ENCODE results near the gene RAB42.

The RAB42 gene

DNA sequence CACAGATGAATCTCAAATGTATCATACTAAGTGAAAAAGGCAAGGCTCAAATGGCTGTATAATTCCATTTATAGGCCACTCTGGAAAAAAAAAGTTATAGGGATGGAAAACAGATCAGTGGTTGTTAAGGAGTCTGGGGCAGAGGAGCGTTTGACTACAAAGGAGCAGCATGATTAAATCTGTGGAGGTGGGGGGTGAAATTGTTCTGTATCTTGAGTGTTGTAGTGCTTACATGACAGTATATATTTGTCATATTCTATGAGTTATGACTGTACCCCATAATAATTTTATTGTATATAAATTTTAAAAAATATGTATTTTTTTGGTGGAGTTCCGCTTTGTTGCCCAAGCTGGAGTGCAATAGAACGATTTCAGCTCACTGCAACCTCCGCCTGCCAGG, 40.5 kb downstream of the RAB42 start:
- Histone ChIP-seq H3F3A (ENCODE audit: insufficient read depth) (no peaks in the 10 kb centered on the region), H2AFZ (ENCODE audit: low read depth, low read length, severe bottlenecking) (no peak overlapping the region), H3K36me3 (ENCODE audit: low read length) (no peaks in the 10 kb centered on the region), H3K4me2 (ENCODE audit: low read depth, low read length, poor library complexity, severe bottlenecking) (no peak overlapping the region), H3K27ac (ENCODE audit: low read depth, low read length) (no peak overlapping the region), H3K9me2 (replicated peaks; ENCODE audit: insufficient read depth, low read length) (no peaks in the 10 kb centered on the region), H3K9me3 (ENCODE audit: insufficient read depth, low read length) (no peaks in the 10 kb centered on the region), H3K9ac (ENCODE audit: low read length) (no peak overlapping the region), H4K20me1 (ENCODE audit: low read depth, low read length) (no peaks in the 10 kb centered on the region), H3K79me2 (ENCODE audit: insufficient read depth, low read length) (0 out of 2 replicates have a peak, but pooled peaks cover 3% of the 10 kb centered on the region), H3K4me3 (ENCODE audit: insufficient read depth, low read length, poor library complexity, severe bottlenecking) (no peak overlapping the region), H3K27me3 (ENCODE audit: low read length) (no peaks in the 10 kb centered on the region)
- TF ChIP-seq EZH2phosphoT487 (conservative IDR thresholded peaks at IDR 0.05; ENCODE audit: low read length): no peak
- TF ChIP-seq, protein P1, sequence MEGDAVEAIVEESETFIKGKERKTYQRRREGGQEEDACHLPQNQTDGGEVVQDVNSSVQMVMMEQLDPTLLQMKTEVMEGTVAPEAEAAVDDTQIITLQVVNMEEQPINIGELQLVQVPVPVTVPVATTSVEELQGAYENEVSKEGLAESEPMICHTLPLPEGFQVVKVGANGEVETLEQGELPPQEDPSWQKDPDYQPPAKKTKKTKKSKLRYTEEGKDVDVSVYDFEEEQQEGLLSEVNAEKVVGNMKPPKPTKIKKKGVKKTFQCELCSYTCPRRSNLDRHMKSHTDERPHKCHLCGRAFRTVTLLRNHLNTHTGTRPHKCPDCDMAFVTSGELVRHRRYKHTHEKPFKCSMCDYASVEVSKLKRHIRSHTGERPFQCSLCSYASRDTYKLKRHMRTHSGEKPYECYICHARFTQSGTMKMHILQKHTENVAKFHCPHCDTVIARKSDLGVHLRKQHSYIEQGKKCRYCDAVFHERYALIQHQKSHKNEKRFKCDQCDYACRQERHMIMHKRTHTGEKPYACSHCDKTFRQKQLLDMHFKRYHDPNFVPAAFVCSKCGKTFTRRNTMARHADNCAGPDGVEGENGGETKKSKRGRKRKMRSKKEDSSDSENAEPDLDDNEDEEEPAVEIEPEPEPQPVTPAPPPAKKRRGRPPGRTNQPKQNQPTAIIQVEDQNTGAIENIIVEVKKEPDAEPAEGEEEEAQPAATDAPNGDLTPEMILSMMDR (IDR thresholded peaks at IDR 0.05; ENCODE audit: insufficient read depth, low read length, poor library complexity, severe bottlenecking): no peak

DNA sequence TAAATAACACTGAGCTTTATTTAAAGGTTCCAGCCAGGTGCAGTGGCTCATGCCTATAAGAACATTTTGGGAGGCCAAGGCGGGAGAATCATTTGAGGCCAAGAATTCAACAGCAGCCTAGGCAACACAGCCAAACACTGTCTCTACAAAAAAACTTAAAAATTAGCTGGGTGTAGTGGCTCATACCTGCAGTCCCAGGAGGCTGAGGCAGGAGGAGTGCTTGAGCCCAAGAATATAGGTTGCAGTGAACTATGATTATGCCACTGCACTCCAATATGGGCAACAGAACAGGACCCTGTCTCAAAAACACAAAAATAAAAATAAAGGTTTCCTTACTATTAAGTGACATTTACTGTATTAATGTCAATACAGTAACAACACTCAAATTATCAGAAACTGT, 48.7 kb downstream of the RAB42 start:
- H3K79me2 ChIP-seq (ENCODE audit: insufficient read depth, low read length): peaks cover 35% of the 10 kb centered on the region
- no peak overlapping the region for H3K27ac ChIP-seq (ENCODE audit: low read depth, low read length)
- H3K4me2 ChIP-seq (ENCODE audit: low read depth, low read length, poor library complexity, severe bottlenecking): peak overlapping the region; percentile 77
- no peak overlapping the region for H3K4me3 ChIP-seq (ENCODE audit: insufficient read depth, low read length, poor library complexity, severe bottlenecking)
- H3F3A ChIP-seq (ENCODE audit: insufficient read depth): peaks cover 15% of the 10 kb centered on the region
- no peaks in the 10 kb centered on the region for H3K9me3 ChIP-seq (ENCODE audit: insufficient read depth, low read length)
- no peaks in the 10 kb centered on the region for H4K20me1 ChIP-seq (ENCODE audit: low read depth, low read length)
- H3K9me2 ChIP-seq (replicated peaks; ENCODE audit: insufficient read depth, low read length): no peaks in the 10 kb centered on the region
- no peaks in the 10 kb centered on the region for H3K27me3 ChIP-seq (ENCODE audit: low read length)
- no peaks in the 10 kb centered on the region for H3K36me3 ChIP-seq (ENCODE audit: low read length)
- 0 out of 2 replicates have a peak overlapping the region, but pooled peaks have one; percentile 96 for H3K9ac ChIP-seq (ENCODE audit: low read length)
- no peak overlapping the region for H2AFZ ChIP-seq (ENCODE audit: low read depth, low read length, severe bottlenecking)
- TF ChIP-seq, protein P1 (IDR thresholded peaks at IDR 0.05; ENCODE audit: insufficient read depth, low read length, poor library complexity, severe bottlenecking): no peak
- no peak for TF ChIP-seq EZH2phosphoT487 (conservative IDR thresholded peaks at IDR 0.05; ENCODE audit: low read length)

DNA sequence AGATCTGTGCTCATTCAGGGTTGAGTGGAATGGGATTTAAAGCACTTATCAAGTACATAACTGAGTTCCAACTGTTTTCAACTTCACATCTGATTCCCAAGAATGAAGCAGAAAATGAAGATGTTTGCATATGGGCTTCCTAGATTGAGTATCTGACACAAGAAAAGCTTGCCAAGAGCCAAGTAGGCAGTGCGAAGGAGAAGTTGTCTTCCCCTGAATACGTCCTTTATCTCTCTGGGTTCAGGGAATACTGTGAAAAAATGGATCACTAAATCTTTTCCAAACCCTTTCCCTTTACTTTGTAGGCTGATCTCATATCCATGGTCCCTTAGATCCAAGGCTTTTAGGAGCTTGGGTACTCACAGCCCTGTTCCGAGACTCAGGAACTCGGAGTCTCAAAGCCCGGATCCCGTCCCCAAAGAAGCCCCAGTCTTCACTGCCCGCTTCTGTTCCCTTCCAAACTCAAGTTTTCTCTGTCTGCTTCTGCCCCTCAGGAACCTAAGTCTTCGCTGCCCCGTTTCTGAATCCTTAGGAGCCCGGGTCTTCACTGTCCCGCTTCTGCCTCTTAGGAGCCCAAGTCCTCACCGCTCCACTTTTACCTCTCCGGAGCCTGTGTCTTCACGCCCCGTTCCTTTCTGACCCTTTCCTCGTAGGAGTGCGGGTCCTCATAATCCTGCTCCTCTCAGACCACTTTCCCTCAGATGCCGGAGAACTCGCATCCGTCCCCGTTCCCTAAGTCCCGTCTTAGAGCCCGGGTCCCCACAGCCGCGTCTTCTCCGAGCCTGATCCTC, 50.2 kb downstream of the RAB42 start:
- TF ChIP-seq, protein P1 (IDR thresholded peaks at IDR 0.05; ENCODE audit: insufficient read depth, low read length, poor library complexity, severe bottlenecking): no peak
- no peak for TF ChIP-seq EZH2phosphoT487 (conservative IDR thresholded peaks at IDR 0.05; ENCODE audit: low read length)
- no peaks in the 10 kb centered on the region for H3K27me3 ChIP-seq (ENCODE audit: low read length)
- H3K9me2 ChIP-seq (replicated peaks; ENCODE audit: insufficient read depth, low read length): no peaks in the 10 kb centered on the region
- no peaks in the 10 kb centered on the region for H4K20me1 ChIP-seq (ENCODE audit: low read depth, low read length)
- peaks cover 35% of the 10 kb centered on the region for H3K79me2 ChIP-seq (ENCODE audit: insufficient read depth, low read length)
- no peaks in the 10 kb centered on the region for H3K36me3 ChIP-seq (ENCODE audit: low read length)
- peak overlapping the region; percentile 73 for H2AFZ ChIP-seq (ENCODE audit: low read depth, low read length, severe bottlenecking)
- peak overlapping the region; percentile 56 for H3K27ac ChIP-seq (ENCODE audit: low read depth, low read length)
- H3K4me3 ChIP-seq (ENCODE audit: insufficient read depth, low read length, poor library complexity, severe bottlenecking): peak overlapping the region; percentile 74
- peak overlapping the region; percentile 77 for H3K4me2 ChIP-seq (ENCODE audit: low read depth, low read length, poor library complexity, severe bottlenecking)
- H3F3A ChIP-seq (ENCODE audit: insufficient read depth): peaks cover 17% of the 10 kb centered on the region
- peak overlapping the region; percentile 96 for H3K9ac ChIP-seq (ENCODE audit: low read length)
- no peaks in the 10 kb centered on the region for H3K9me3 ChIP-seq (ENCODE audit: insufficient read depth, low read length)
